Ovary (tissue), 3 donors: ENCODE results near the gene PTGES2.

ENCODE experiments used
- POLR2A ChIP-seq: fragments of 450-650 bp; IDR thresholded peaks from one replicate; pipeline ENCODE4 v1.6.1; 2017; ENCODE audit warnings: antibody characterized with exemption, mild to moderate bottlenecking, moderate library complexity
- TF ChIP-seq, protein P1 (sequence below), 3 donors: fragments of 450-650 bp in 2 of 3; fragments of 200-600 bp in 1 of 3; IDR thresholded peaks; one replicate each; pipeline versions ENCODE4 v1.5.1 to v1.8.0; 2016 to 2022; ENCODE audit warnings: antibody characterized with exemption in 3 of 3, mild to moderate bottlenecking in 1 of 3
- donor health status: DM: no; HTN: no; CAD: no.

- no peak for TF ChIP-seq POLR2A
- TF ChIP-seq, protein P1, sequence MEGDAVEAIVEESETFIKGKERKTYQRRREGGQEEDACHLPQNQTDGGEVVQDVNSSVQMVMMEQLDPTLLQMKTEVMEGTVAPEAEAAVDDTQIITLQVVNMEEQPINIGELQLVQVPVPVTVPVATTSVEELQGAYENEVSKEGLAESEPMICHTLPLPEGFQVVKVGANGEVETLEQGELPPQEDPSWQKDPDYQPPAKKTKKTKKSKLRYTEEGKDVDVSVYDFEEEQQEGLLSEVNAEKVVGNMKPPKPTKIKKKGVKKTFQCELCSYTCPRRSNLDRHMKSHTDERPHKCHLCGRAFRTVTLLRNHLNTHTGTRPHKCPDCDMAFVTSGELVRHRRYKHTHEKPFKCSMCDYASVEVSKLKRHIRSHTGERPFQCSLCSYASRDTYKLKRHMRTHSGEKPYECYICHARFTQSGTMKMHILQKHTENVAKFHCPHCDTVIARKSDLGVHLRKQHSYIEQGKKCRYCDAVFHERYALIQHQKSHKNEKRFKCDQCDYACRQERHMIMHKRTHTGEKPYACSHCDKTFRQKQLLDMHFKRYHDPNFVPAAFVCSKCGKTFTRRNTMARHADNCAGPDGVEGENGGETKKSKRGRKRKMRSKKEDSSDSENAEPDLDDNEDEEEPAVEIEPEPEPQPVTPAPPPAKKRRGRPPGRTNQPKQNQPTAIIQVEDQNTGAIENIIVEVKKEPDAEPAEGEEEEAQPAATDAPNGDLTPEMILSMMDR (IDR thresholded peaks at IDR 0.05) = no peak
Observed at GRCh38 chr9:128142596-128142995, 15.1 kb upstream of the PTGES2 start.
